Endothelial cell of umbilical vein (primary cell): Measurements from ENCODE around the gene MYO15A. TPM values are rescaled to one million over a fixed set of nuclear protein-coding genes. Genes with fewer than 3 reads are reported as not detected.

Source experiments
- BruUV-seq: library from RNA; stranded (reverse); fragments of 400-500 nt; replicated peaks from 2 replicates; lab custom pipeline; 2021; lab: Mats Ljungman, UMichigan
- CTCF ChIA-PET: fragments of 300-600, 350-600 bp; sonication (Branson Sonifier 250); formaldehyde crosslinking; loops from one replicate; lab custom pipeline; 2021; ENCODE audit warnings: antibody characterized with exemption, inconsistent platforms; lab: Charles Lee
- POLR2A ChIA-PET: fragments of 300-600, 350-600 bp; sonication (Branson Sonifier 250); formaldehyde crosslinking; loops from one replicate; lab custom pipeline; 2021; ENCODE audit warnings: antibody characterized with exemption, inconsistent platforms; lab: Charles Lee
- DNase-seq: peaks from one replicate; pipeline ENCODE4 v3.0.0-alpha.2; 2011; ENCODE audit warnings: low read depth, low spot score
- FAIRE-seq: peaks from 2 replicates; lab custom pipeline; 2011; peaks lifted over from hg19 to GRCh38; lab: Jason Lieb, UNC
- H2AFZ ChIP-seq: 2 replicates; pipeline ENCODE4 v1.6.0; 2012; ENCODE audit warnings: low read depth, low read length, control low read depth, inconsistent platforms
- H3K27ac ChIP-seq: 2 replicates; pipeline ENCODE4 v1.5.1; 2011; ENCODE audit warnings: low read depth, mild to moderate bottlenecking, control low read depth, low read length, moderate library complexity; ENCODE audit not compliant: insufficient read depth
- H3K27me3 ChIP-seq, 2 experiments: 2 replicates each; pipeline versions ENCODE4 v1.6.0 to v1.6.1; 2011; ENCODE audit warnings: low read length in 2 of 2, mixed read lengths in 1 of 2; ENCODE audit not compliant: control insufficient read depth in 2 of 2, insufficient read depth in 2 of 2
- H3K36me3 ChIP-seq, 2 experiments: 2 replicates in 1 of 2; 3 replicates in 1 of 2; pipeline ENCODE4 v1.5.1; 2011; ENCODE audit warnings: low read length in 2 of 2, mild to moderate bottlenecking in 1 of 2, moderate library complexity in 1 of 2; ENCODE audit not compliant: control insufficient read depth in 2 of 2, insufficient read depth in 2 of 2; ENCODE audit errors: extremely low read depth in 1 of 2
- H3K4me1 ChIP-seq: 3 replicates; pipeline ENCODE4 v1.5.1; 2011; ENCODE audit warnings: mild to moderate bottlenecking, low read length; ENCODE audit not compliant: control insufficient read depth, insufficient read depth; ENCODE audit errors: extremely low read depth
- H3K4me2 ChIP-seq: 2 replicates; pipeline ENCODE4 v1.6.1; 2011; ENCODE audit warnings: low read length, control low read depth, mixed read lengths; ENCODE audit not compliant: insufficient read depth
- H3K4me3 ChIP-seq, 3 experiments: fragments of 200-600 bp in 1 of 3; sonication (generic), shearing (Covaris generic) in 1 of 3; replicated peaks in 1 of 3; 2 replicates each; pipeline ENCODE4 v1.5.1; 2011 to 2016; ENCODE audit warnings: control low read depth in 3 of 3, low read length in 3 of 3, mild to moderate bottlenecking in 2 of 3, inconsistent platforms in 1 of 3, low read depth in 1 of 3, moderate library complexity in 1 of 3; ENCODE audit not compliant: insufficient read depth in 1 of 3
- H3K79me2 ChIP-seq: 2 replicates; pipeline ENCODE4 v1.6.0; 2012; ENCODE audit warnings: low read length, inconsistent platforms; ENCODE audit not compliant: control insufficient read depth, insufficient read depth
- H3K9ac ChIP-seq: replicated peaks from 2 replicates; pipeline ENCODE3; 2011; ENCODE audit warnings: low read length, control low read depth; ENCODE audit not compliant: insufficient read depth; ENCODE audit errors: extremely low read depth
- H3K9me1 ChIP-seq: replicated peaks from 3 replicates; pipeline ENCODE4 v1.6.0; 2011; ENCODE audit warnings: mild to moderate bottlenecking, low read length; ENCODE audit not compliant: control insufficient read depth, insufficient read depth; ENCODE audit errors: extremely low read depth
- H3K9me3 ChIP-seq: replicated peaks from 2 replicates; pipeline ENCODE4 v1.5.1; 2012; ENCODE audit warnings: low read length, inconsistent platforms; ENCODE audit not compliant: control insufficient read depth, insufficient read depth
- H4K20me1 ChIP-seq: replicated peaks from 2 replicates; pipeline ENCODE3; 2011; ENCODE audit warnings: mild to moderate bottlenecking, low read length; ENCODE audit not compliant: control insufficient read depth, insufficient read depth; ENCODE audit errors: extremely low read depth
- CTCF ChIP-seq, 2 donors: IDR thresholded peaks; 1 replicate in 1 of 2; 2 replicates in 1 of 2; pipeline ENCODE4 v1.5.1; 2011; ENCODE audit warnings: low read length in 2 of 2, mild to moderate bottlenecking in 2 of 2, moderate library complexity in 2 of 2, control low read depth in 1 of 2, inconsistent platforms in 1 of 2, low read depth in 1 of 2; ENCODE audit not compliant: insufficient read depth in 1 of 2; ENCODE audit errors: extremely low read depth in 1 of 2
- EZH2 ChIP-seq: IDR thresholded peaks from 2 replicates; pipeline ENCODE4 v1.6.1; 2012; ENCODE audit warnings: borderline replicate concordance, low read depth, mild to moderate bottlenecking, moderate library complexity, low read length, inconsistent platforms; ENCODE audit not compliant: severe bottlenecking
- FOS ChIP-seq: IDR thresholded peaks from 2 replicates; pipeline ENCODE4 v1.6.1; 2011; ENCODE audit warnings: mild to moderate bottlenecking, low read length, moderate library complexity, borderline replicate concordance; ENCODE audit not compliant: insufficient read depth
- GATA2 ChIP-seq: IDR thresholded peaks from 2 replicates; pipeline ENCODE4 v1.7.0; 2011; ENCODE audit warnings: low read depth, mild to moderate bottlenecking, moderate library complexity, mixed read lengths, low read length; ENCODE audit not compliant: insufficient read length, insufficient read depth
- JUN ChIP-seq: IDR thresholded peaks from 2 replicates; pipeline ENCODE4 v1.6.1; 2011; ENCODE audit warnings: borderline replicate concordance, low read depth; ENCODE audit not compliant: insufficient read length, insufficient read depth
- MAX ChIP-seq: IDR thresholded peaks from 2 replicates; pipeline ENCODE4 v1.6.1; 2011; ENCODE audit not compliant: insufficient read depth, insufficient read length
- MYC ChIP-seq: IDR thresholded peaks from one replicate; pipeline ENCODE4 v1.6.1; 2011; ENCODE audit warnings: mild to moderate bottlenecking, low read depth, low read length
- POLR2A ChIP-seq: IDR thresholded peaks from 2 replicates; pipeline ENCODE4 v1.6.1; 2012; ENCODE audit warnings: low read depth, mild to moderate bottlenecking, control low read depth, low read length
- POLR2AphosphoS5 ChIP-seq: IDR thresholded peaks from 2 replicates; pipeline ENCODE4 v1.6.1; 2012; ENCODE audit warnings: low read depth, mild to moderate bottlenecking, control low read depth, low read length, moderate library complexity; ENCODE audit not compliant: insufficient read depth
- dilution Hi-C: fragments of 300-500 bp; cut with MboI; formaldehyde crosslinking; loops from one replicate; pipeline ENCODE4 v1.15.0; 2019; ENCODE audit warnings: low sequenced_read_pairs; ENCODE audit not compliant: extremely low pct_ligation_motif_present
- intact Hi-C: fragments of 100-400 bp; cut with micrococcal nuclease; formaldehyde crosslinking; loops from one replicate; pipeline ENCODE4 v1.10.0; 2022
- polyA plus RNA-seq, 4 experiments: library from polyadenylated mRNA; depleted of rRNA in 3 of 4; stranded (reverse) in 3 of 4; unstranded in 1 of 4; fragments of >200 nt; gene quantifications; 2 replicates each; pipeline versions ENCODE4 v1.2.1 to v1.2.3, GENCODE V29; 2011 to 2012; ENCODE audit warnings: missing spikeins in 1 of 4
- total RNA-seq: library from RNA; stranded (reverse); gene quantifications from 2 replicates; pipeline ENCODE4 v1.2.3, GENCODE V29; 2021

Gene MYO15A
- total and polyA plus RNA-seq, 2 donors (not counting 3 experiments of a cell fraction or from before 2014, with no cell fraction given), result 0.46 to 0.82 TPM

- POLR2A ChIA-PET, result no interaction called here
- BruUV-seq, result no TSS peak
- no peak for FAIRE-seq
Observed at GRCh38 chr17:18071751-18072150, 36.8 kb upstream of the MYO15A start.

More at GRCh38 chr17:18071751-18072150, 36.8 kb upstream of the MYO15A start:
- Histone ChIP-seq H3K9me1 (no peaks in the 10 kb centered on the region), H3K27ac (no peak overlapping the region), H3K4me3 (no peak overlapping the region), H3K79me2 (no peaks in the 10 kb centered on the region), H4K20me1 (no peaks in the 10 kb centered on the region), H3K36me3 (no peaks in the 10 kb centered on the region), H3K4me1 (no peaks in the 10 kb centered on the region), H3K27me3 (peaks cover 4 to 8% of the 10 kb centered on the region in 2 experiments), H3K9ac (no peak overlapping the region), H3K4me2 (no peak overlapping the region), H2AFZ (no peak overlapping the region), H3K9me3 (no peaks in the 10 kb centered on the region)
- CTCF ChIA-PET, result interaction anchor here (1.1 kb wide), 1 partner anchor 38 kb away, joined by 3 read pairs; no protein-coding TSS in a partner anchor
- dilution Hi-C loops, result no loop called here
- intact Hi-C loops, result no loop called here
- DNase-seq, result no peak
- TF ChIP-seq POLR2A (no peak), FOS (no peak), MYC (no peak), CTCF (IDR thresholded peaks at IDR 0.05; ENCODE audit: extremely low read depth in 1 of 2, insufficient read depth in 1 of 2, low read depth in 1 of 2, low read length in 2 of 2) (no peak), MAX (no peak), GATA2 (no peak), EZH2 (no peak), POLR2AphosphoS5 (no peak), JUN (no peak)
